Heart right ventricle (tissue), 16 donors: ENCODE results near the gene CD81. TPM values are rescaled to one million over a fixed set of nuclear protein-coding genes. Genes with fewer than 3 reads are reported as not detected.
A peak's percentile ranks its signal among the peaks of the same experiment; 100 is the strongest.

Experiments used
- ATAC-seq, 8 donors: fragments of 200-7000 bp; cut with Tn5 transposase; one replicate each; pipeline ENCODE4 v1.9.1; 2020; ENCODE audit warnings: mild to moderate bottlenecking in 8 of 8, moderate library complexity in 8 of 8, moderate number of reproducible peaks in 1 of 8
- DNase-seq, 2 donors: peaks; one replicate each; pipeline ENCODE4 v3.0.0-alpha.2; 2020
- H3K27ac ChIP-seq, 10 donors: fragments of 200-600 bp; sonication (generic) in 2 of 10; one replicate each; pipeline versions ENCODE4 v1.5.0 to v1.8.0; 2020 to 2022; ENCODE audit warnings: mild to moderate bottlenecking in 3 of 10
- H3K27me3 ChIP-seq, 7 donors: fragments of 200-600 bp; one replicate each; pipeline ENCODE4 v1.8.0; 2021 to 2022; ENCODE audit warnings: mild to moderate bottlenecking in 2 of 7
- H3K36me3 ChIP-seq, 9 donors: fragments of 200-600 bp; sonication (generic) in 1 of 9; one replicate each; pipeline versions ENCODE4 v1.5.0 to v1.8.0; 2020 to 2022; ENCODE audit warnings: mild to moderate bottlenecking in 2 of 9
- H3K4me1 ChIP-seq, 9 donors: fragments of 200-600 bp; sonication (generic) in 1 of 9; one replicate each; pipeline versions ENCODE4 v1.5.0 to v1.8.0; 2020 to 2022; ENCODE audit warnings: mild to moderate bottlenecking in 4 of 9
- H3K4me3 ChIP-seq, 10 donors: fragments of 200-600 bp; sonication (generic) in 2 of 10; one replicate each; pipeline versions ENCODE4 v1.5.0 to v1.8.0; 2020 to 2022; ENCODE audit warnings: mild to moderate bottlenecking in 7 of 10, moderate library complexity in 2 of 10
- H3K9me3 ChIP-seq, 11 donors: fragments of 200-600 bp in 10 of 11; sonication (generic) in 2 of 11; one replicate each; pipeline versions ENCODE4 v1.5.0 to v1.8.0; 2013 to 2022; ENCODE audit warnings: mild to moderate bottlenecking in 2 of 11, control low read depth in 1 of 11, moderate library complexity in 1 of 11
- WGBS, 2 donors: extraction: QIAGEN DNeasy Blood & Tissue Kit; methylation state at CpG; one replicate each; pipeline ENCODE4 v1.1.7; 2013; ENCODE audit warnings: inconsistent platforms in 1 of 2; 5-methylcytosine and 5-hydroxymethylcytosine counted together
- intact Hi-C, 10 donors: fragments of 100-400 bp; cut with DNase I; formaldehyde crosslinking; loops; one replicate each; pipeline versions ENCODE4 v1.11.1 to v1.14.2; 2022
- polyA plus RNA-seq, 2 donors: library from polyadenylated mRNA; stranded (reverse); fragments of 200-250 nt; gene quantifications; one replicate each; pipeline ENCODE4 v1.2.3, GENCODE V29; 2013
- total RNA-seq, 10 donors: library from RNA; stranded (reverse); fragmentation: NEBNext Ultra II Directional in 3 of 10; extraction: Animal tissue kit (Norgen Biotek cat#: 25700) in 3 of 10; gene quantifications; one replicate each; pipeline versions ENCODE4 v1.2.1 to v1.2.4, GENCODE V29; 2021 to 2023
- TF ChIP-seq, protein P1 (sequence below), 9 donors: fragments of 200-600 bp; sonication (generic) in 2 of 9; IDR thresholded peaks; one replicate each; pipeline versions ENCODE4 v1.5.0 to v1.8.0; 2021 to 2022; ENCODE audit warnings: antibody characterized with exemption in 9 of 9, mild to moderate bottlenecking in 5 of 9, moderate library complexity in 1 of 9
- donor health status: Arrhythmogenic right ventricular cardiomyopathy.
- donor health status: ischemic (EF 13 %, LVEDD 7.1; RV severe dilation, severe dysfunction).
- donor health status: healthy with polysubstance abuse.
- donor health status: DM: no; HTN: yes; CAD: no.
- donor health status: DM: no; HTN: no; CAD: no.
- donor health status: ischemic (EF 25% LVEDD 6.9; RV normal size, moderate dysfunction).
- donor health status: ischemic (EF 25% LVEDD 5.7; RV mildly dilated, moderate dysfunction).
- donor health status: healthy.
- donor health status: DM: yes; HTN: yes; CAD: no.
- donor health status: Ischemic cardiomyopathy.
- donor health status: ischemic (EF 35%, LVEDD 5.7; RV mildly dilated, moderate dysfunction).
- donor health status: nonischemic (EF 11% LVEDD 7.7; RV severe dilation, severe dysfunction).
- donor health status: DM: yes; HTN: yes; CAD: no.
- donor health status: PGD.
- donor health status: ischemic (EF 29% LVEDD 5.4; RV normal size, mild dysfunction).
- donor health status: nonischemic (EF 23%, LVEDD 6.1; RV moderate dilation, normal function).

Gene CD81
- total and polyA plus RNA-seq, 12 donors: 346 to 959 (median 513) TPM

DNA sequence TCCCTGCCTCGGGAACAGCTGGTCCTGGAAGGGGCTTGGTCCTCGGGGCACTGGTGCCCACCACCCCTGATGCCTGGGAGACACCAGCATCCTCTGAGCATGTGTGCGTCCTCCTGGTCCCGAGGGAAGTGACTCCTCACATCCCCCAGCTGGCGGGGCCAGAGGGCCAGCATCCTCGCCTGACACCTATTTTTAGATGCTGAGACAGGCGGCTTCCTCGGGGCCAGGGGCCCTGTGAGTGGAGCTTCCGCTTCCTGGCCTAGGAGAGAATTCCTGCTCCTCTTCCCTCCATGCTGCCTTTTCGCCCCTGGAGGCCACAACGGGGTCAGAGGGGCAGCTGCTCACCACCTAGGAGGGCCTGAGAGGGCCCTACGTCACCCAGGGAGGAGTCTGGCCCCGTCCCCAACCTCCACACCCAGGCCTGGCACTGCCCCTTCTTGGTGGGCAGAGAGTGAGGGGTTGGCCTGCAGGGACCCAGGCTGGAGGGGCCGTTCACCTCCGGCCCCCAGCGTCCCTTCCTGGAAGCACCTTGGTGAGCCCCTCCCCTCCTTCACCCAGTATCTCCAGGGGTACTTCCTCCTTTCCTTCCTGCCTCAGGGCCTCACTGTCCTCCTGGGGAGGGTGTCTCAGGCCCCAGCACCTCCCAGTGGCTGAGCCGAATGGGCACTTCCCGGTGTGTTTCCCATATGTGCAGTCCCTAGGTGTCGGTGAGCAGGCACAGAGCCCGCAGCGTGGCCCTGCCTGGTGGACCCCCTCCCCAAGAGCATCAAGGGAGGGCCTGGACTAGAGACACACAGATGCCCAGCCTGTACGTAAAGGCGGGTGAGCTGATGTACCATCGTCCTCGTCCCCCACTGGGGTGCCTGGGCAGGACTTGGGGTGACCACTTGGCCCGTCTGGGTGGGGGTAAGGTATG lies 6.1 kb downstream of the CD81 start:
- no peaks in the 10 kb centered on the region for H3K9me3 ChIP-seq
- ATAC-seq: peak; percentile 45 to 74 (median 64)
- WGBS, 2 donors: 23 to 24% methylated on average over 26 of the region's 26 CpGs
- peak; percentile 79 to 88 for DNase-seq
- intact Hi-C loops: loop anchor here in 2 of 10 donors (5.0 kb wide), 1 partner anchor 76 kb away; no protein-coding TSS in a partner anchor
- H3K27ac ChIP-seq: peak overlapping the region; percentile 76 to 100 (median 98)
- H3K27me3 ChIP-seq: no peaks in the 10 kb centered on the region
- peak overlapping the region in 7 of 10 donors; percentile 10 to 35 (median 25) for H3K4me3 ChIP-seq
- peaks cover 0 to 37% (median 0%) of the 10 kb centered on the region in 9 donors for H3K36me3 ChIP-seq
- H3K4me1 ChIP-seq: peaks cover 73 to 97% (median 91%) of the 10 kb centered on the region in 9 donors
- TF ChIP-seq, protein P1, sequence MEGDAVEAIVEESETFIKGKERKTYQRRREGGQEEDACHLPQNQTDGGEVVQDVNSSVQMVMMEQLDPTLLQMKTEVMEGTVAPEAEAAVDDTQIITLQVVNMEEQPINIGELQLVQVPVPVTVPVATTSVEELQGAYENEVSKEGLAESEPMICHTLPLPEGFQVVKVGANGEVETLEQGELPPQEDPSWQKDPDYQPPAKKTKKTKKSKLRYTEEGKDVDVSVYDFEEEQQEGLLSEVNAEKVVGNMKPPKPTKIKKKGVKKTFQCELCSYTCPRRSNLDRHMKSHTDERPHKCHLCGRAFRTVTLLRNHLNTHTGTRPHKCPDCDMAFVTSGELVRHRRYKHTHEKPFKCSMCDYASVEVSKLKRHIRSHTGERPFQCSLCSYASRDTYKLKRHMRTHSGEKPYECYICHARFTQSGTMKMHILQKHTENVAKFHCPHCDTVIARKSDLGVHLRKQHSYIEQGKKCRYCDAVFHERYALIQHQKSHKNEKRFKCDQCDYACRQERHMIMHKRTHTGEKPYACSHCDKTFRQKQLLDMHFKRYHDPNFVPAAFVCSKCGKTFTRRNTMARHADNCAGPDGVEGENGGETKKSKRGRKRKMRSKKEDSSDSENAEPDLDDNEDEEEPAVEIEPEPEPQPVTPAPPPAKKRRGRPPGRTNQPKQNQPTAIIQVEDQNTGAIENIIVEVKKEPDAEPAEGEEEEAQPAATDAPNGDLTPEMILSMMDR (IDR thresholded peaks at IDR 0.05): peak in 5 of 9 donors; percentile 11 to 47 (median 28)

DNA sequence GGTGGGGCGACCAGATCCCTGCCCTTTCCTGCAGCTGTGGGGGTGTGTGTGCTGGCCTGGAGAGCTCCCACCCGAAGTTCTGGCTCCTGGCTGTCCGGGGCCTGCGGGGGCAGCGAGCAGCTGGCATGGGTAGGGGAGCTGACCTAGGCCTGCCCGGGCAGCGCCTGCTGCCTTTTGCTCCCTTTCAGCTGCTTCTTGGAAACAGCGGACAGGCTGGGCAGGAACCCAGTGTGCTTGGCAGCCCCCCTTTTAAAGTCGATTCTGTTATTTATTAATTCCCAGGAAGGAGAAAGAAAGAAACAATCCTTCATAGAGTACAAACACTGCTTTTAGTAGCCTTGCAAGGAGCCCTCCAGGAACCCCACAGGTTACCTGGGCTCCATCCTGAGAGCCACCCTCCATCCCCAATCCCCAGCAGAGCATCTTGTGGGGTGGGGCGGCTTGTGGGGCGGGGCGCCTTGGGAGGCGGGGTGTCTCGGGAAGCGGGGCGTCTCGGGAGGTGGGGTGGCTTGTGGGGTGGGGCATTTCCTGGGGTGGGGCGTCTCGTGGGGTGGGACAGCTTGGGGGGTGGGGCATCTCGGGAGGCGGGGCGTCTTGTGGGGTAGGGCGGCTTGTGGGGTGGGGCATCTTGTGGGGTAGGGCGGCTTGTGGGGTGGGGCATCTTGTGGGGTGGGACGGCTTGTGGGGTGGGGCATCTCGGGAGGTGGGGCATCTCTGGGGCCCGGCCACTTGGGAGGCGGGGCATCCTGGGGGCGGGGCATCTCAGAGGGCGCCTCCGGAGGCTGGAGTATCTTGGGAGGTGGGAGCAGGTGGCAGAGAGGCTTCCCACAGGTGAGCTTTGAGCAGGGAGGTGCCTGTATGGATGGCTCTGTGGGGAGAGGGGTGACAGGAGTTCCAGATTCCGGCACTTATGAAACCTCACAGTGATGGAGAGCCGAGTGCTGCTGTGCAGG lies 7.0 kb downstream of the CD81 start:
- intact Hi-C loops: loop anchor here in 2 of 10 donors (5.0 kb wide), 1 partner anchor 77 kb away; no protein-coding TSS in a partner anchor
- ATAC-seq: no peak
- WGBS, 2 donors: 51 to 60% methylated on average over 30 to 33 of the region's 33 CpGs
- no peaks in the 10 kb centered on the region for H3K27me3 ChIP-seq
- H3K9me3 ChIP-seq: no peaks in the 10 kb centered on the region
- H3K4me1 ChIP-seq: peaks cover 82 to 98% (median 95%) of the 10 kb centered on the region in 9 donors
- peak overlapping the region; percentile 76 to 100 (median 98) for H3K27ac ChIP-seq
- TF ChIP-seq, protein P1 (IDR thresholded peaks at IDR 0.05): no peak
- DNase-seq: peak in 1 of 2 donors; percentile 38
- H3K36me3 ChIP-seq: peaks cover 0 to 46% (median 0%) of the 10 kb centered on the region in 9 donors
- peak overlapping the region in 3 of 10 donors; percentile 13 to 32 (median 25) for H3K4me3 ChIP-seq

DNA sequence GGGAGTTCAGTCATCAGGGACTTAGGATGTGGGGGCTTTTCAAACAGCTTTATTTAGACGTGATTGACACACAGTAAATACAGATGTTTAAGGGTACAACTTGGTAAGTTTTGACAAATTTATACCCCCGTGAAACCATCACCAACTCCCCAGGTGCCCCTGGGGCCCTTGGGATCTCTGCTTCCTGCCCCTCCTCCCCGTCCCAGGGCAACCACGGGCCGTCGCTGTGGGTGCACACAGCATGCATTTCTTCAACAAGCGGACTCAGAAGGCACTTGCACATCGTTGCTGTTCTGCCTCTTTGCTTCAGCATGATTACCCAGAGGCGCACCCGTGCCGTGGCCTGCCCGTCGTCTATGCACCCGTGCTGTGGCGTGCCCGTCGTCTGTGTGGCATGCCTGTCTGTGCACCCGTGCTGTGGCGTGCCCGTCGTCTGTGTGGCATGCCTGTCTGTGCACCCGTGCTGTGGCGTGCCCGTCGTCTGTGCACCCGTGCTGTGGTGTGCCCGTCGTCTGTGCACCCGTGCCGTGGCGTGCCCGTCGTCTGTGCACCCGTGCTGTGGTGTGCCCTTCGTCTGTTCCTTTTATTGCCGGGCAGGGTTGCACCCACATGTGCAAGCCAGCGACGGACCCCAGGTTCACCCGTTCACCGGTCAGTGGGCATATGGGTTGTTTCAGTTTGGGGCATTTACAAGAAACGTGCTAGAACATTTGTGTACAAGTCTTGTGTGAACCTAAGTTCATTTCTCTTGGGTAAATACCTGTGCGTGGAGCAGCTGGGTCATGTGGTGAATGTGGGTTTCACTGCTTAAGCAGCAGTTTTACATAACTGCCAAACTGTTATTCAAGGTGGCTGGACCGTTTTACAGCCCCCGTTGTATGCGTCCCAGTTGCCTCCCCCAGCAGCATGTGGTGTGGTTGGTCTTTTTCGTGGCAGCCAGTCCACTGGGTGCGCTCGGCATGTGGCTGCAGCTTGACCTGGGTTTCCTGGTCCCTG lies 8.3 kb downstream of the CD81 start:
- no peaks in the 10 kb centered on the region for H3K27me3 ChIP-seq
- peaks cover 0 to 49% (median 0%) of the 10 kb centered on the region in 9 donors for H3K36me3 ChIP-seq
- H3K9me3 ChIP-seq: no peaks in the 10 kb centered on the region
- DNase-seq: peak in 1 of 2 donors; percentile 15
- no peak for ATAC-seq
- TF ChIP-seq, protein P1 (IDR thresholded peaks at IDR 0.05): no peak
- intact Hi-C loops: no loop called here
- H3K4me1 ChIP-seq: peaks cover 84 to 98% (median 97%) of the 10 kb centered on the region in 9 donors
- H3K4me3 ChIP-seq: no peak overlapping the region
- H3K27ac ChIP-seq: peak overlapping the region in 8 of 10 donors; percentile 40 to 79 (median 66)
- WGBS, 2 donors: 63 to 71% methylated on average over 46 to 48 of the region's 48 CpGs
